ENCODE data around the gene ZNF354B.
"Not testable (repeated sequence)": the region's sequence is repeated elsewhere in the genome, so short reads cannot be mapped to it uniquely, and the experiment has no call there.

ZNF354B gene

GRCh38 chr5:178839319-178839704 lies 20.4 kb upstream of the ZNF354B start:
- Histone ChIP-seq H3K27ac (ENCODE audit: low read depth, low read length) (no peak overlapping the region), H3K36me3 (ENCODE audit: control insufficient read depth, insufficient read depth, low read length) (no peaks in the 10 kb centered on the region), H3K9me3 (ENCODE audit: control insufficient read depth, insufficient read depth, low read length) (peaks cover 31% of the 10 kb centered on the region), H3K4me3 (ENCODE audit: low read depth, low read length) (no peak overlapping the region), H3K27me3 (ENCODE audit: control insufficient read depth, insufficient read depth, low read length) (no peaks in the 10 kb centered on the region), H3K9ac (ENCODE audit: low read depth, low read length) (no peak overlapping the region), H3K4me1 (ENCODE audit: control insufficient read depth, insufficient read depth, low read length) (no peaks in the 10 kb centered on the region)

DNA sequence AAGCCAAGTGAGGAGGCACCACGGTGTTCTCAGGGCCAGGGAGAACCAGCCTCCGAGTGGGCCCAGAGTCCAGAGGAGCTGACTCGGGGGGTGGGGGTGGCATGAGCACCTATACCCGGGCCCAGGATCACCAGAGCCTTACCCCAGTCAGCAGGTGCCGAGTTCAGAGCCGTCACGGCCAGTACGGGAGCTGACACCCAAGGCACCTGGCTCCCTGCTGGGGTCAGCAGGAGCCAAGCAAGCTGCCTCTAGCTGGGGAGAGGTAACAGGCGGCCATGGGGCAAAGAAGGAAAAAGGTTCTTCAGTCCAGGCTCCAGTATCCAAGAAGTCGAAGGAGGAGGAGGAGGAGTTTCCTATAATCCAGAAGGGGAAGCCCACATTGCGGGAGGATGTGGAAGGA lies 19.4 kb upstream of the ZNF354B start:
- H3K36me3 ChIP-seq (ENCODE audit: control insufficient read depth, insufficient read depth, low read length); H3K27me3 ChIP-seq (ENCODE audit: control insufficient read depth, insufficient read depth, low read length); H3K4me1 ChIP-seq (ENCODE audit: control insufficient read depth, insufficient read depth, low read length); H3K9ac ChIP-seq (ENCODE audit: low read depth, low read length); H3K27ac ChIP-seq (ENCODE audit: low read depth, low read length); H3K4me3 ChIP-seq (ENCODE audit: low read depth, low read length): not testable (repeated sequence)
- H3K9me3 ChIP-seq (ENCODE audit: control insufficient read depth, insufficient read depth, low read length), result peaks cover 39% of the 10 kb centered on the region

- Histone ChIP-seq H3K4me3 (ENCODE audit: low read depth, low read length) (no peak overlapping the region), H3K27me3 (ENCODE audit: control insufficient read depth, insufficient read depth, low read length) (no peaks in the 10 kb centered on the region), H3K36me3 (ENCODE audit: control insufficient read depth, insufficient read depth, low read length) (no peaks in the 10 kb centered on the region), H3K4me1 (ENCODE audit: control insufficient read depth, insufficient read depth, low read length) (no peaks in the 10 kb centered on the region), H3K9ac (ENCODE audit: low read depth, low read length) (no peak overlapping the region), H3K9me3 (ENCODE audit: control insufficient read depth, insufficient read depth, low read length) (peaks cover 52% of the 10 kb centered on the region), H3K27ac (ENCODE audit: low read depth, low read length) (no peak overlapping the region)
These were observed 10.4 kb upstream of the ZNF354B start for GRCh38 chr5:178849316-178849715.

GRCh38 chr5:178851951-178852350 lies 7.8 kb upstream of the ZNF354B start:
- H3K27ac ChIP-seq (ENCODE audit: low read depth, low read length), result no peak overlapping the region
- H3K9me3 ChIP-seq (ENCODE audit: control insufficient read depth, insufficient read depth, low read length), result peaks cover 48% of the 10 kb centered on the region
- no peak overlapping the region for H3K9ac ChIP-seq (ENCODE audit: low read depth, low read length)
- no peaks in the 10 kb centered on the region for H3K4me1 ChIP-seq (ENCODE audit: control insufficient read depth, insufficient read depth, low read length)
- H3K4me3 ChIP-seq (ENCODE audit: low read depth, low read length), result no peak overlapping the region
- H3K36me3 ChIP-seq (ENCODE audit: control insufficient read depth, insufficient read depth, low read length), result no peaks in the 10 kb centered on the region
- no peaks in the 10 kb centered on the region for H3K27me3 ChIP-seq (ENCODE audit: control insufficient read depth, insufficient read depth, low read length)

DNA sequence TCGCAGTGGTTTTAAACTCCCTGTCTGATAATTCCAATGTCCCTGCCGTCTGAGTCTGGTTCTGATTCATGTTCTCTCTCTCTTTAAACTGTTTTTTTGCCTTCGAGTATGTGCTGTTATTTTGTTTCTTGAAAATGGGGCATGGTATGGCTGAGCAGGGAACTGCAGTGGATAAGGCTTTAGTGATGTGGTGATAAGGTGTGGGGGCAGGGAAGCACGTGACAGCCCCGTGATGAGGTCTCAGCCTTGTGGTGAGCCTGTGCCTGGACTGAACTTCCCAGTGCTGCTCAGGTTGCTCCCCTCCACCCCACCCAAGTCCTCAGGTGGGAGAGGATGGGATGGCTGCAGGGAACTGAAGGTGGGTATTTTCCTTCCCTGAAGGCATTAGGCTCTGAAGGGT lies 5.5 kb upstream of the ZNF354B start:
- H3K36me3 ChIP-seq (ENCODE audit: control insufficient read depth, insufficient read depth, low read length), result no peaks in the 10 kb centered on the region
- H3K9me3 ChIP-seq (ENCODE audit: control insufficient read depth, insufficient read depth, low read length), result peaks cover 37% of the 10 kb centered on the region
- H3K4me1 ChIP-seq (ENCODE audit: control insufficient read depth, insufficient read depth, low read length), result no peaks in the 10 kb centered on the region
- H3K4me3 ChIP-seq (ENCODE audit: low read depth, low read length), result no peak overlapping the region
- H3K9ac ChIP-seq (ENCODE audit: low read depth, low read length), result no peak overlapping the region
- H3K27me3 ChIP-seq (ENCODE audit: control insufficient read depth, insufficient read depth, low read length), result no peaks in the 10 kb centered on the region
- H3K27ac ChIP-seq (ENCODE audit: low read depth, low read length), result no peak overlapping the region

GRCh38 chr5:178860615-178861014 lies 862 bp downstream of the ZNF354B start:
- not testable (repeated sequence) for H3K9ac ChIP-seq (ENCODE audit: low read depth, low read length)

GRCh38 chr5:178861627-178862026 lies 1.9 kb downstream of the ZNF354B start:
- Histone ChIP-seq H3K9ac (ENCODE audit: low read depth, low read length) (no peak overlapping the region), H3K27ac (ENCODE audit: low read depth, low read length) (no peak overlapping the region), H3K27me3 (ENCODE audit: control insufficient read depth, insufficient read depth, low read length) (no peaks in the 10 kb centered on the region), H3K4me3 (ENCODE audit: low read depth, low read length) (no peak overlapping the region), H3K36me3 (ENCODE audit: control insufficient read depth, insufficient read depth, low read length) (peaks cover 29% of the 10 kb centered on the region), H3K9me3 (ENCODE audit: control insufficient read depth, insufficient read depth, low read length) (0 out of 2 replicates have a peak, but pooled peaks cover under 1% of the 10 kb centered on the region), H3K4me1 (ENCODE audit: control insufficient read depth, insufficient read depth, low read length) (no peaks in the 10 kb centered on the region)

More at GRCh38 chr5:178860615-178861014, 862 bp downstream of the ZNF354B start:
- Histone ChIP-seq H3K4me3 (ENCODE audit: low read depth, low read length) (peak overlapping the region; percentile 79), H3K36me3 (ENCODE audit: control insufficient read depth, insufficient read depth, low read length) (peaks cover 19% of the 10 kb centered on the region)
- not testable (repeated sequence) for H3K4me1 ChIP-seq (ENCODE audit: control insufficient read depth, insufficient read depth, low read length); H3K27me3 ChIP-seq (ENCODE audit: control insufficient read depth, insufficient read depth, low read length); H3K27ac ChIP-seq (ENCODE audit: low read depth, low read length); H3K9me3 ChIP-seq (ENCODE audit: control insufficient read depth, insufficient read depth, low read length)

GRCh38 chr5:178866946-178867345 lies 7.2 kb downstream of the ZNF354B start:
- H3K27ac ChIP-seq (ENCODE audit: low read depth, low read length), result no peak overlapping the region
- H3K27me3 ChIP-seq (ENCODE audit: control insufficient read depth, insufficient read depth, low read length), result no peaks in the 10 kb centered on the region
- H3K36me3 ChIP-seq (ENCODE audit: control insufficient read depth, insufficient read depth, low read length), result peaks cover 63% of the 10 kb centered on the region
- no peaks in the 10 kb centered on the region for H3K9me3 ChIP-seq (ENCODE audit: control insufficient read depth, insufficient read depth, low read length)
- H3K4me3 ChIP-seq (ENCODE audit: low read depth, low read length), result no peak overlapping the region
- H3K4me1 ChIP-seq (ENCODE audit: control insufficient read depth, insufficient read depth, low read length), result no peaks in the 10 kb centered on the region
- H3K9ac ChIP-seq (ENCODE audit: low read depth, low read length), result no peak overlapping the region

DNA sequence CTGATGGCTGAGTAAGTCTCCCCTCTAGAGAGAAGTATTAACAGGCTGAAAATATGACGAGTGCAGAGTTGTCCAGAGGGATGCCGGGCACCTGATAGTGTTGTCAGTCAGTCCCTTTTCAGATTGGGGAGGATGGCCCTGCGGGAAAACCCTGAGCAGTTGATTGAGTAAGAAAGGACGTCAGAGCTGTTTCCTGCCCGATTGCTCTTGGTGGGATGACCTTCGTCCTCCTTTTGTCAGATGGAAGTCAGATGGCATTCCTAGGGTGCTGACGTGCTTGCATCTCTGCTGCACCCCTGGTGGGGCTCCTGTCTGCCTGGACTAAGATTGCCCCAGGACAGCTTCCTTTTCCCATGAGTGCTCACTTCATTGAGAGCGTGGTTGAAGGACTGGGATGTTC lies 9.8 kb downstream of the ZNF354B start:
- H3K4me1 ChIP-seq (ENCODE audit: control insufficient read depth, insufficient read depth, low read length), result no peaks in the 10 kb centered on the region
- no peak overlapping the region for H3K9ac ChIP-seq (ENCODE audit: low read depth, low read length)
- H3K9me3 ChIP-seq (ENCODE audit: control insufficient read depth, insufficient read depth, low read length), result peaks cover 11% of the 10 kb centered on the region
- peaks cover 58% of the 10 kb centered on the region for H3K36me3 ChIP-seq (ENCODE audit: control insufficient read depth, insufficient read depth, low read length)
- H3K27ac ChIP-seq (ENCODE audit: low read depth, low read length), result no peak overlapping the region
- no peak overlapping the region for H3K4me3 ChIP-seq (ENCODE audit: low read depth, low read length)
- H3K27me3 ChIP-seq (ENCODE audit: control insufficient read depth, insufficient read depth, low read length), result no peaks in the 10 kb centered on the region

DNA sequence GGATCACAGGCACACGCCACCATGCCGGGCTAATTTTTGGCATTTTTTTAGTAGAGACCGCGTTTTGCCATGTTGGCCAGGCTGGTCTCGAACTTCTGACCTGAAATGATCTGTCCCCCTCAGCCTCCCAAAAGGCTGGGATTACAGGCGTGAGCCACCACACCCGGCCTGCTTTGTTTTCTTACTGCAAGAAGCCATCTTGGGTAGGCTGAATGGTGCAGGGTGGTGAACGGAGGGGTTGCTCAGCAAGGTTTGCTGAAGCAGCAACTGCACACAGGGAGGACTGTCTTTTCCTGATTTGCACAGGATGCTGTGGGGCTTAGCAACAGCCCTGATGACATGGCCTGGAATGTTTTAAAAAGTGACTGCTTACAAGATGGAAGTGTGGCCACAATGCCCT lies 10.7 kb downstream of the ZNF354B start:
- Histone ChIP-seq H3K27me3 (ENCODE audit: control insufficient read depth, insufficient read depth, low read length) (no peaks in the 10 kb centered on the region), H3K27ac (ENCODE audit: low read depth, low read length) (no peak overlapping the region), H3K36me3 (ENCODE audit: control insufficient read depth, insufficient read depth, low read length) (peaks cover 66% of the 10 kb centered on the region), H3K9me3 (ENCODE audit: control insufficient read depth, insufficient read depth, low read length) (peaks cover 19% of the 10 kb centered on the region), H3K4me1 (ENCODE audit: control insufficient read depth, insufficient read depth, low read length) (no peaks in the 10 kb centered on the region), H3K9ac (ENCODE audit: low read depth, low read length) (no peak overlapping the region), H3K4me3 (ENCODE audit: low read depth, low read length) (no peak overlapping the region)

- no peaks in the 10 kb centered on the region for H3K27me3 ChIP-seq (ENCODE audit: control insufficient read depth, insufficient read depth, low read length)
- H3K4me1 ChIP-seq (ENCODE audit: control insufficient read depth, insufficient read depth, low read length), result no peaks in the 10 kb centered on the region
- H3K9me3 ChIP-seq (ENCODE audit: control insufficient read depth, insufficient read depth, low read length), result peaks cover 37% of the 10 kb centered on the region
- H3K27ac ChIP-seq (ENCODE audit: low read depth, low read length), result no peak overlapping the region
- no peak overlapping the region for H3K9ac ChIP-seq (ENCODE audit: low read depth, low read length)
- H3K4me3 ChIP-seq (ENCODE audit: low read depth, low read length), result no peak overlapping the region
- peaks cover 58% of the 10 kb centered on the region for H3K36me3 ChIP-seq (ENCODE audit: control insufficient read depth, insufficient read depth, low read length)
These were observed 12.5 kb downstream of the ZNF354B start for GRCh38 chr5:178872302-178872701.

GRCh38 chr5:178883115-178883694 lies 23.5 kb downstream of the ZNF354B start:
- H3K4me1 ChIP-seq (ENCODE audit: control insufficient read depth, insufficient read depth, low read length); H3K27me3 ChIP-seq (ENCODE audit: control insufficient read depth, insufficient read depth, low read length); H3K27ac ChIP-seq (ENCODE audit: low read depth, low read length); H3K9ac ChIP-seq (ENCODE audit: low read depth, low read length): not testable (repeated sequence)
- Histone ChIP-seq H3K9me3 (ENCODE audit: control insufficient read depth, insufficient read depth, low read length) (peaks cover 88% of the 10 kb centered on the region), H3K36me3 (ENCODE audit: control insufficient read depth, insufficient read depth, low read length) (peaks cover 56% of the 10 kb centered on the region), H3K4me3 (ENCODE audit: low read depth, low read length) (peak overlapping the region; percentile 5; the same call in 1 of the 2 replicates)
